ENCODE data around the gene ATP13A5.

ATP13A5 gene

GRCh38 chr3:193388361-193388760 lies 9.8 kb upstream of the ATP13A5 start:
- no peaks in the 10 kb centered on the region for H3K27me3 ChIP-seq (ENCODE audit: control insufficient read depth in 1 of 2, insufficient read depth in 2 of 2, low read length in 2 of 2)
- H3K9ac ChIP-seq (ENCODE audit: low read length), result no peak overlapping the region
- H3K4me1 ChIP-seq (ENCODE audit: insufficient read depth, low read length), result no peaks in the 10 kb centered on the region
- H3K4me3 ChIP-seq (ENCODE audit: low read depth in 1 of 2, low read length in 2 of 2), result no peak overlapping the region
- H3K36me3 ChIP-seq (ENCODE audit: insufficient read depth, low read length), result no peaks in the 10 kb centered on the region
- H3K9me3 ChIP-seq (ENCODE audit: low read length), result no peaks in the 10 kb centered on the region
- H3K27ac ChIP-seq (ENCODE audit: low read depth, low read length), result no peak overlapping the region

DNA sequence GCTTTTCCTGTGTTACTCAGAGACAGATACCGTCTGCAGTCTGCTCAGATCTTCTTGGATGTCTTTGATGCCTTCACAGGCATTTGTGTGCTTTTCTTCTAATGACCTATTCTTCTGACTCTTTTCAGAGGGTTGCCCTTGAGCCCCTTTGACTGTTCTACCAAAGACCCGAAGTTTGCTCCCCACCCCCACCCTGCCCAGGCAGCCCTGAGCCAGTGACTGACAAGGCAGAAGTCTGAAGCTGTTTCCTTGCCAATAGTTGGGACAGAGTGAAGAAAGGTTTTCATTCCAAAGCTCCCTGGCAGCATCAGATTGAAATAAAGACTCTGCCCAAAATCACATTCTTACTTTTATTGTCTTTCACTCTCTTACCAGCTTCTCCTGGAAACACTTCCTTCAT lies 9.0 kb upstream of the ATP13A5 start:
- Histone ChIP-seq H3K9me3 (ENCODE audit: low read length) (no peaks in the 10 kb centered on the region), H3K27me3 (ENCODE audit: control insufficient read depth in 1 of 2, insufficient read depth in 2 of 2, low read length in 2 of 2) (no peaks in the 10 kb centered on the region), H3K27ac (ENCODE audit: low read depth, low read length) (no peak overlapping the region), H3K4me1 (ENCODE audit: insufficient read depth, low read length) (no peaks in the 10 kb centered on the region), H3K36me3 (ENCODE audit: insufficient read depth, low read length) (no peaks in the 10 kb centered on the region), H3K4me3 (ENCODE audit: low read depth in 1 of 2, low read length in 2 of 2) (no peak overlapping the region), H3K9ac (ENCODE audit: low read length) (no peak overlapping the region)

- no peaks in the 10 kb centered on the region for H3K27me3 ChIP-seq (ENCODE audit: control insufficient read depth in 1 of 2, insufficient read depth in 2 of 2, low read length in 2 of 2)
- H3K36me3 ChIP-seq (ENCODE audit: insufficient read depth, low read length), result no peaks in the 10 kb centered on the region
- no peaks in the 10 kb centered on the region for H3K4me1 ChIP-seq (ENCODE audit: insufficient read depth, low read length)
- H3K9ac ChIP-seq (ENCODE audit: low read length), result no peak overlapping the region
- H3K27ac ChIP-seq (ENCODE audit: low read depth, low read length), result no peak overlapping the region
- no peaks in the 10 kb centered on the region for H3K9me3 ChIP-seq (ENCODE audit: low read length)
- no peak overlapping the region for H3K4me3 ChIP-seq (ENCODE audit: low read depth in 1 of 2, low read length in 2 of 2)
These were observed 962 bp downstream of the ATP13A5 start for GRCh38 chr3:193377591-193377990.

- Histone ChIP-seq H3K9ac (ENCODE audit: low read length) (no peak overlapping the region), H3K9me3 (ENCODE audit: low read length) (no peaks in the 10 kb centered on the region), H3K27me3 (ENCODE audit: control insufficient read depth in 1 of 2, insufficient read depth in 2 of 2, low read length in 2 of 2) (no peaks in the 10 kb centered on the region), H3K36me3 (ENCODE audit: insufficient read depth, low read length) (no peaks in the 10 kb centered on the region), H3K4me3 (ENCODE audit: low read depth in 1 of 2, low read length in 2 of 2) (no peak overlapping the region), H3K4me1 (ENCODE audit: insufficient read depth, low read length) (no peaks in the 10 kb centered on the region), H3K27ac (ENCODE audit: low read depth, low read length) (no peak overlapping the region)
These were observed 2.9 kb downstream of the ATP13A5 start for GRCh38 chr3:193375614-193376013.

- Histone ChIP-seq H3K9me3 (ENCODE audit: low read length) (no peaks in the 10 kb centered on the region), H3K27ac (ENCODE audit: low read depth, low read length) (no peak overlapping the region), H3K9ac (ENCODE audit: low read length) (no peak overlapping the region), H3K36me3 (ENCODE audit: insufficient read depth, low read length) (no peaks in the 10 kb centered on the region), H3K4me3 (ENCODE audit: low read depth in 1 of 2, low read length in 2 of 2) (no peak overlapping the region), H3K4me1 (ENCODE audit: insufficient read depth, low read length) (no peaks in the 10 kb centered on the region), H3K27me3 (ENCODE audit: control insufficient read depth in 1 of 2, insufficient read depth in 2 of 2, low read length in 2 of 2) (no peaks in the 10 kb centered on the region)
These were observed 5.8 kb downstream of the ATP13A5 start for GRCh38 chr3:193372783-193373182.

- Histone ChIP-seq H3K9me3 (ENCODE audit: low read length) (no peaks in the 10 kb centered on the region), H3K4me1 (ENCODE audit: insufficient read depth, low read length) (no peaks in the 10 kb centered on the region), H3K27ac (ENCODE audit: low read depth, low read length) (no peak overlapping the region), H3K4me3 (ENCODE audit: low read depth in 1 of 2, low read length in 2 of 2) (no peak overlapping the region), H3K9ac (ENCODE audit: low read length) (no peak overlapping the region), H3K36me3 (ENCODE audit: insufficient read depth, low read length) (no peaks in the 10 kb centered on the region), H3K27me3 (ENCODE audit: control insufficient read depth in 1 of 2, insufficient read depth in 2 of 2, low read length in 2 of 2) (no peaks in the 10 kb centered on the region)
These were observed 10.7 kb downstream of the ATP13A5 start for GRCh38 chr3:193367868-193368267.

DNA sequence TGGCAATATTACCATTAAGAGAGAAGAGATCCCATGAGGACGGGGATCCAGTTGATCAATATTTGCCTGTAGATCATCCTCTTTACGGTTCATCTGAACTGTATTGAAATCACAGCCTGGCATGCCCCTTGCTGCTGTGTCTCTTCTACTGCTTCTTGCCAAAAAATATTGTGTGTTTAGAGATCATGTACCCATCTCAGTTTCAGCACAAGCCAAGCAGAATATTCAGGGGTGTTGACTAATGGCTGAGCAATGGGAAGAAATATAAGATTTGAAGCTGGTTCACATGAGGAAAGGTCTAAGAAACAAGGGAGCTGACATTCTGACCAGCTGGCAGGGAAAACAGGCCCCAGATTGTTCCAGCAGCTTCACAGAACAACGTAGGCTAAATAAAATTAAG lies 21.3 kb downstream of the ATP13A5 start:
- Histone ChIP-seq H3K9me3 (ENCODE audit: low read length) (no peaks in the 10 kb centered on the region), H3K27me3 (ENCODE audit: control insufficient read depth in 1 of 2, insufficient read depth in 2 of 2, low read length in 2 of 2) (no peaks in the 10 kb centered on the region), H3K36me3 (ENCODE audit: insufficient read depth, low read length) (no peaks in the 10 kb centered on the region), H3K4me1 (ENCODE audit: insufficient read depth, low read length) (no peaks in the 10 kb centered on the region), H3K4me3 (ENCODE audit: low read depth in 1 of 2, low read length in 2 of 2) (no peak overlapping the region), H3K9ac (ENCODE audit: low read length) (no peak overlapping the region), H3K27ac (ENCODE audit: low read depth, low read length) (no peak overlapping the region)

GRCh38 chr3:193354423-193354822 lies 24.1 kb downstream of the ATP13A5 start:
- Histone ChIP-seq H3K9ac (ENCODE audit: low read length) (no peak overlapping the region), H3K4me1 (ENCODE audit: insufficient read depth, low read length) (no peaks in the 10 kb centered on the region), H3K36me3 (ENCODE audit: insufficient read depth, low read length) (no peaks in the 10 kb centered on the region), H3K27me3 (ENCODE audit: control insufficient read depth in 1 of 2, insufficient read depth in 2 of 2, low read length in 2 of 2) (no peaks in the 10 kb centered on the region), H3K9me3 (ENCODE audit: low read length) (no peaks in the 10 kb centered on the region), H3K4me3 (ENCODE audit: low read depth in 1 of 2, low read length in 2 of 2) (no peak overlapping the region), H3K27ac (ENCODE audit: low read depth, low read length) (no peak overlapping the region)

- Histone ChIP-seq H3K27ac (ENCODE audit: low read depth, low read length) (no peak overlapping the region), H3K4me3 (ENCODE audit: low read depth in 1 of 2, low read length in 2 of 2) (no peak overlapping the region), H3K27me3 (ENCODE audit: control insufficient read depth in 1 of 2, insufficient read depth in 2 of 2, low read length in 2 of 2) (no peaks in the 10 kb centered on the region), H3K9ac (ENCODE audit: low read length) (no peak overlapping the region), H3K4me1 (ENCODE audit: insufficient read depth, low read length) (no peaks in the 10 kb centered on the region), H3K9me3 (ENCODE audit: low read length) (no peaks in the 10 kb centered on the region), H3K36me3 (ENCODE audit: insufficient read depth, low read length) (no peaks in the 10 kb centered on the region)
These were observed 27.8 kb downstream of the ATP13A5 start for GRCh38 chr3:193350744-193351143.

- Histone ChIP-seq H3K27me3 (ENCODE audit: control insufficient read depth in 1 of 2, insufficient read depth in 2 of 2, low read length in 2 of 2) (no peaks in the 10 kb centered on the region), H3K36me3 (ENCODE audit: insufficient read depth, low read length) (no peaks in the 10 kb centered on the region), H3K9ac (ENCODE audit: low read length) (no peak overlapping the region), H3K4me1 (ENCODE audit: insufficient read depth, low read length) (no peaks in the 10 kb centered on the region), H3K4me3 (ENCODE audit: low read depth in 1 of 2, low read length in 2 of 2) (no peak overlapping the region), H3K9me3 (ENCODE audit: low read length) (no peaks in the 10 kb centered on the region), H3K27ac (ENCODE audit: low read depth, low read length) (no peak overlapping the region)
These were observed 29.9 kb downstream of the ATP13A5 start for GRCh38 chr3:193348686-193349085.

DNA sequence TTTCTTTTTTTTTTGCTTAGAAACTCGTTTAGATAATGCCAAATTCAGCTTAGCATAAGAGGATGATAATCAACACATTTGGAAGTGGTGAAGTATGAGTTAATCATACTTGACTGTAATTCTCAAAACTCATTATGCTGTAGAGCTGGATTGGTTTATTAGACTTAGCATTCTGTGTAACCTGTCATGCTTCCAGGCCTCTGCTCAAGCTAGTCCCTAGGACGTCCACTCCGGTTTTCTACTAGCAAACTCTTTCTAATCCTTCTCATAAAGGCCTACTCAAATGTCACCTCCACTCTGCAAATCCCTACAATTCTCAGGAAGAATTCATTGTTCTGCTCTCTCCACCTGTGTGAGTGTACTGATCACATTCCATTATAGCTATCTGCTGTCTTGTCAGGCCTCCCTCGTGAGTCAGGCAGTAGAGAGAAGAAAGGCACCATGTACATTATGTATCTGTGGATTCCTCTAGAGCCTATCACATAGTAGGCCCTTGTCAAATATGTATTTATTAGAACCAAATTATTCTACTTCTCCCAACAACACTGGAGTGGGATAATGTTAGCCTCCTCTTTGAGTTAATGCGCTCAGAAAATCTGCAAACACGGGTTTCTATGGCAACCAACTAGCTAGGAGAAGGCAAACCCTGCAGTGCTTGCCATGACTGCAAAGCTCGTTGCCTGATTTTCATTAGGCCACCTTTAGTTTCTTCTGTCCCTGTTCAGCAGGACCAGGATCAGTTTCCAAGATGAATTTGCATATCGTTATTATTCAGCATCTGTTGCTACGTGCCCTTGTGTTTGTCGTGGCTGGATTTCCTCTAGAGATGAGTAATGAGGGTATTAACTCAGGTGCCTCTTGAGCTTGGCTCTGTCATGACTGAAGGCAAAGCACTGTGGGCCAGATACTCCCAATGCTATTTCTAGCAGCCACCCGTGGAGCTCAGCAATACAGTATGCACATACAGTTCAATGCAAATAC lies 30.7 kb downstream of the ATP13A5 start:
- Histone ChIP-seq H3K4me3 (ENCODE audit: low read depth in 1 of 2, low read length in 2 of 2) (no peak overlapping the region), H3K27ac (ENCODE audit: low read depth, low read length) (no peak overlapping the region), H3K4me1 (ENCODE audit: insufficient read depth, low read length) (no peaks in the 10 kb centered on the region), H3K9ac (ENCODE audit: low read length) (no peak overlapping the region), H3K9me3 (ENCODE audit: low read length) (no peaks in the 10 kb centered on the region), H3K27me3 (ENCODE audit: control insufficient read depth in 1 of 2, insufficient read depth in 2 of 2, low read length in 2 of 2) (no peaks in the 10 kb centered on the region), H3K36me3 (ENCODE audit: insufficient read depth, low read length) (no peaks in the 10 kb centered on the region)

GRCh38 chr3:193346259-193346658 lies 32.3 kb downstream of the ATP13A5 start:
- H3K9me3 ChIP-seq (ENCODE audit: low read length), result no peaks in the 10 kb centered on the region

More at GRCh38 chr3:193346259-193346658, 32.3 kb downstream of the ATP13A5 start:
- Histone ChIP-seq H3K4me3 (ENCODE audit: low read depth in 1 of 2, low read length in 2 of 2) (no peak overlapping the region), H3K36me3 (ENCODE audit: insufficient read depth, low read length) (no peaks in the 10 kb centered on the region), H3K4me1 (ENCODE audit: insufficient read depth, low read length) (no peaks in the 10 kb centered on the region), H3K27ac (ENCODE audit: low read depth, low read length) (no peak overlapping the region), H3K27me3 (ENCODE audit: control insufficient read depth in 1 of 2, insufficient read depth in 2 of 2, low read length in 2 of 2) (no peaks in the 10 kb centered on the region), H3K9ac (ENCODE audit: low read length) (no peak overlapping the region)
